Measurements from ENCODE around the gene ZNF286A. TPM values are rescaled to one million over a fixed set of nuclear protein-coding genes. Genes with fewer than 3 reads are reported as not detected.

Gene ZNF286A
- total and polyA plus RNA-seq, 2 of the 13 experiments (the other 11 are each of a cell fraction or from before 2014, with no cell fraction given): 12.7 to 38.8 TPM

DNA sequence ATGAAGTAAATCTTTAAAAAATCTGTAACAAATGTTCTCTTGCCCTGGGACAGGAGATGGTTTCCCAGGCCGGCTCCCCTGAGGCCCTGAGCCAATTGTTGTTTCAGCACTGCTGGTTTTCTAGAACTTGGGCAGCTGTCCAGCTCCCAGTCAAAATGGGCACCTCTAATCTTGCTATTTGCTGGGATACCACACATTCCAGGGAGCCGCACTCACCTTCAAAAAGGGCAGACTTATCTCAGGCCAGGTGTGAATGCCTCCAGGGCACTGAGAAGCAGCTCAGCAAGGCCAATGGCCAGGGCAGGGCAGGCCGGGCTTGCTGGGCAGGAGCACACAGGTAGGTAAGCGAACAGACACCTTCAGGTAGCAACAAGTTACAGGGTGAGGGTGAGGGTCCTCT lies 39.9 kb upstream of the ZNF286A start (continued):
- TF ChIP-seq, protein P1, sequence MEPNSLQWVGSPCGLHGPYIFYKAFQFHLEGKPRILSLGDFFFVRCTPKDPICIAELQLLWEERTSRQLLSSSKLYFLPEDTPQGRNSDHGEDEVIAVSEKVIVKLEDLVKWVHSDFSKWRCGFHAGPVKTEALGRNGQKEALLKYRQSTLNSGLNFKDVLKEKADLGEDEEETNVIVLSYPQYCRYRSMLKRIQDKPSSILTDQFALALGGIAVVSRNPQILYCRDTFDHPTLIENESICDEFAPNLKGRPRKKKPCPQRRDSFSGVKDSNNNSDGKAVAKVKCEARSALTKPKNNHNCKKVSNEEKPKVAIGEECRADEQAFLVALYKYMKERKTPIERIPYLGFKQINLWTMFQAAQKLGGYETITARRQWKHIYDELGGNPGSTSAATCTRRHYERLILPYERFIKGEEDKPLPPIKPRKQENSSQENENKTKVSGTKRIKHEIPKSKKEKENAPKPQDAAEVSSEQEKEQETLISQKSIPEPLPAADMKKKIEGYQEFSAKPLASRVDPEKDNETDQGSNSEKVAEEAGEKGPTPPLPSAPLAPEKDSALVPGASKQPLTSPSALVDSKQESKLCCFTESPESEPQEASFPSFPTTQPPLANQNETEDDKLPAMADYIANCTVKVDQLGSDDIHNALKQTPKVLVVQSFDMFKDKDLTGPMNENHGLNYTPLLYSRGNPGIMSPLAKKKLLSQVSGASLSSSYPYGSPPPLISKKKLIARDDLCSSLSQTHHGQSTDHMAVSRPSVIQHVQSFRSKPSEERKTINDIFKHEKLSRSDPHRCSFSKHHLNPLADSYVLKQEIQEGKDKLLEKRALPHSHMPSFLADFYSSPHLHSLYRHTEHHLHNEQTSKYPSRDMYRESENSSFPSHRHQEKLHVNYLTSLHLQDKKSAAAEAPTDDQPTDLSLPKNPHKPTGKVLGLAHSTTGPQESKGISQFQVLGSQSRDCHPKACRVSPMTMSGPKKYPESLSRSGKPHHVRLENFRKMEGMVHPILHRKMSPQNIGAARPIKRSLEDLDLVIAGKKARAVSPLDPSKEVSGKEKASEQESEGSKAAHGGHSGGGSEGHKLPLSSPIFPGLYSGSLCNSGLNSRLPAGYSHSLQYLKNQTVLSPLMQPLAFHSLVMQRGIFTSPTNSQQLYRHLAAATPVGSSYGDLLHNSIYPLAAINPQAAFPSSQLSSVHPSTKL (CRISPR knock-in tag; IDR thresholded peaks at IDR 0.05): no peak
- TF ChIP-seq MTF1 (CRISPR knock-in tag; IDR thresholded peaks at IDR 0.05): no peak

DNA sequence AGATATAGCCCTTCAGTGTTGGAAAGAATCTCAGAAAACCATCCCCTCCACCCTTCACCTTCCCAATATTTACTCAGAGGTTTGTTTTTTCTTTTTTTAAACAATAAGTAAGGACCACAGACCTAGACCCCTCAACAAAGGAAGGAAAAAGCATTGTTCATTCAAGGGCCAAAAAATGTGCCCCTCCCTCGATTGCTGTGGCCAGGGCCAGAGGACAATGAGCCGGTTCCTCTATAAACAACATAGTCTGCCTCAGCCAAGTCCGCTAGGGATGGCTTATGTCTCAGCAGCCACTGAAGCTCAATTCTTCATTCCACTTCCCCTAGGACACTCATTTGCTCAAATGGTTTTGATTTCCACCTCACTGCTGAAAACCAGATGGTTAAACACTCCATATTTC lies 39.5 kb upstream of the ZNF286A start:
- no peak for DNase-seq (ENCODE audit: low spot score)
- Histone ChIP-seq H3K9me3 (ENCODE audit: low read length) (no peaks in the 10 kb centered on the region), H3K4me3 (replicated peaks in 1 of 3; ENCODE audit: insufficient read depth in 1 of 3, low read depth in 2 of 3, low read length in 3 of 3) (no peak overlapping the region), H2AFZ (ENCODE audit: low read length) (no peak overlapping the region), H3K79me2 (ENCODE audit: insufficient read depth, low read length) (no peaks in the 10 kb centered on the region), H3K4me2 (ENCODE audit: low read depth, low read length) (no peak overlapping the region), H3K27me3 (ENCODE audit: control insufficient read depth in 1 of 2, insufficient read depth in 2 of 2, low read length in 2 of 2) (no peaks in the 10 kb centered on the region), H3K27ac (ENCODE audit: extremely low read length, insufficient read depth, low read length) (no peak overlapping the region), H3K36me3 (replicated peaks in 1 of 2; ENCODE audit: control insufficient read depth in 1 of 2, insufficient read depth in 2 of 2, low read length in 2 of 2) (peaks cover 6 to 22% of the 10 kb centered on the region in 2 experiments; a peak in 4 of 5 replicates), H4K20me1 (ENCODE audit: insufficient read depth, low read length) (no peaks in the 10 kb centered on the region), H3K4me1 (ENCODE audit: insufficient read depth, low read length) (no peaks in the 10 kb centered on the region), H3K9ac (ENCODE audit: insufficient read depth, low read depth, low read length) (no peak overlapping the region)
- in situ Hi-C loops (cut with HindIII; ENCODE audit: extremely low pct_ligation_motif_present, low pct_unique_long_range_greater_than_20kb) (no loop called here), intact Hi-C loops (cut with micrococcal nuclease; ENCODE audit: unreplicated experiment) (no loop called here)
- ATAC-seq: no peak
- BruUV-seq (replicated peaks): no TSS peak
- ChIA-PET CTCF (ENCODE audit: low intra/inter-chr PET ratio, low total read pairs) (no interaction called here), POLR2A (interaction anchor here (0.6 kb wide), 1 partner anchor 12 kb away, joined by 5 read pairs; no protein-coding TSS in a partner anchor)
- TF ChIP-seq SOX6 (IDR thresholded peaks at IDR 0.05) (no peak), SOX6 (CRISPR knock-in tag; IDR thresholded peaks at IDR 0.05) (no peak)
- 97% methylated on average over 3 of the region's 3 CpGs for WGBS (ENCODE audit: low lambda C conversion rate)
- FAIRE-seq: no peak

Data from HepG2 (cell line).